Trophoblast cell (in vitro differentiated cells and primary cell): ENCODE results near the gene KIF1C.
"Not testable (repeated sequence)": the region's sequence is repeated elsewhere in the genome, so short reads cannot be mapped to it uniquely, and the experiment has no call there.

Experiments used
- DNase-seq, 2 donors: peaks; one replicate each; pipeline ENCODE4 v3.0.0-alpha.2; 2016
- H2AFZ ChIP-seq: 2 replicates; pipeline ENCODE4 v1.6.1; 2013; ENCODE audit warnings: low read length, moderate library complexity, mild to moderate bottlenecking; ENCODE audit not compliant: insufficient read depth, poor library complexity
- H2AK5ac ChIP-seq: 2 replicates; pipeline ENCODE4 v1.6.1; 2013; ENCODE audit warnings: mild to moderate bottlenecking, low read length
- H2BK120ac ChIP-seq: 2 replicates; pipeline ENCODE4 v1.6.1; 2013; ENCODE audit warnings: low read length, mild to moderate bottlenecking, moderate library complexity; ENCODE audit not compliant: insufficient read depth, poor library complexity
- H2BK12ac ChIP-seq: 2 replicates; pipeline ENCODE4 v1.6.1; 2013; ENCODE audit warnings: mild to moderate bottlenecking, low read length, moderate library complexity
- H2BK5ac ChIP-seq: 2 replicates; pipeline ENCODE4 v1.6.1; 2013; ENCODE audit warnings: low read length, low read depth, moderate library complexity, mild to moderate bottlenecking; ENCODE audit not compliant: poor library complexity
- H3K14ac ChIP-seq: 2 replicates; pipeline ENCODE4 v1.6.1; 2013; ENCODE audit warnings: mild to moderate bottlenecking, low read length
- H3K18ac ChIP-seq: 2 replicates; pipeline ENCODE4 v1.6.1; 2013; ENCODE audit warnings: mild to moderate bottlenecking, low read length
- H3K23ac ChIP-seq: 2 replicates; pipeline ENCODE4 v1.6.1; 2013; ENCODE audit warnings: low read length
- H3K27ac ChIP-seq: 2 replicates; pipeline ENCODE4 v1.5.1; 2013; ENCODE audit warnings: low read depth, mild to moderate bottlenecking, inconsistent platforms, low read length, moderate library complexity
- H3K27me3 ChIP-seq: 2 replicates; pipeline ENCODE4 v1.6.1; 2013; ENCODE audit warnings: inconsistent platforms, mild to moderate bottlenecking, low read length, moderate library complexity; ENCODE audit not compliant: insufficient read depth
- H3K36me3 ChIP-seq, 2 experiments: 1 replicate in 1 of 2; 2 replicates in 1 of 2; pipeline ENCODE4 v1.6.1; 2013; ENCODE audit warnings: low read length in 2 of 2, mild to moderate bottlenecking in 2 of 2, moderate library complexity in 1 of 2; ENCODE audit not compliant: insufficient read depth in 2 of 2, control insufficient read depth in 1 of 2
- H3K4ac ChIP-seq: 2 replicates; pipeline ENCODE4 v1.6.1; 2013; ENCODE audit warnings: low read depth, mild to moderate bottlenecking, low read length, moderate library complexity
- H3K4me1 ChIP-seq, 2 experiments: 1 replicate in 1 of 2; 2 replicates in 1 of 2; pipeline ENCODE4 v1.6.1; 2013; ENCODE audit warnings: low read length in 2 of 2, mild to moderate bottlenecking in 2 of 2, moderate library complexity in 1 of 2; ENCODE audit not compliant: insufficient read depth in 2 of 2, control insufficient read depth in 1 of 2
- H3K4me2 ChIP-seq: 2 replicates; pipeline ENCODE4 v1.6.1; 2013; ENCODE audit warnings: inconsistent platforms, mild to moderate bottlenecking, low read length, moderate library complexity
- H3K4me3 ChIP-seq: 2 replicates; pipeline ENCODE4 v1.5.1; 2013; ENCODE audit warnings: mild to moderate bottlenecking, low read depth, low read length, inconsistent platforms
- H3K79me1 ChIP-seq: one replicate; pipeline ENCODE4 v1.6.1; 2013; ENCODE audit warnings: low read length
- H3K79me2 ChIP-seq: 2 replicates; pipeline ENCODE4 v1.6.1; 2013; ENCODE audit warnings: low read length, mild to moderate bottlenecking; ENCODE audit not compliant: control insufficient read depth, insufficient read depth, poor library complexity
- H3K9ac ChIP-seq: 2 replicates; pipeline ENCODE4 v1.6.1; 2013; ENCODE audit warnings: mild to moderate bottlenecking, low read length
- H3K9me3 ChIP-seq: 2 replicates; pipeline ENCODE4 v1.6.1; 2013; ENCODE audit warnings: low read depth, mild to moderate bottlenecking, control low read depth, inconsistent platforms, low read length; ENCODE audit not compliant: insufficient read depth
- H4K12ac ChIP-seq: 2 replicates; pipeline ENCODE4 v1.6.1; 2013; ENCODE audit warnings: low read depth, mild to moderate bottlenecking, low read length, moderate library complexity
- H4K8ac ChIP-seq: 2 replicates; pipeline ENCODE4 v1.6.1; 2013; ENCODE audit warnings: low read depth, mild to moderate bottlenecking, low read length, moderate library complexity
- H4K91ac ChIP-seq: one replicate; pipeline ENCODE4 v1.6.1; 2013; ENCODE audit warnings: low read depth, mild to moderate bottlenecking, low read length, moderate library complexity
- WGBS: extraction: QIAGEN DNeasy Blood & Tissue Kit; methylation state at CpG from one replicate; pipeline ENCODE4 v1.1.7; 2013; ENCODE audit warnings: missing lambda C conversion rate; ENCODE audit not compliant: insufficient read length, insufficient coverage; ENCODE audit errors: extremely low coverage; 5-methylcytosine and 5-hydroxymethylcytosine counted together

KIF1C gene

GRCh38 chr17:5068236-5068635 lies 70.5 kb downstream of the KIF1C start:
- Histone ChIP-seq H3K4ac (no peak overlapping the region), H4K12ac (no peak overlapping the region), H3K14ac (no peak overlapping the region), H2BK120ac (no peak overlapping the region), H3K23ac (no peak overlapping the region), H3K4me1 (no peaks in the 10 kb centered on the region), H3K4me2 (no peak overlapping the region), H2BK12ac (no peak overlapping the region), H3K79me2 (no peaks in the 10 kb centered on the region), H3K27ac (no peak overlapping the region), H2AFZ (no peak overlapping the region), H3K9me3 (no peaks in the 10 kb centered on the region), H3K36me3 (no peaks in the 10 kb centered on the region), H3K9ac (no peak overlapping the region), H2AK5ac (no peak overlapping the region), H3K18ac (no peak overlapping the region), H3K27me3 (no peaks in the 10 kb centered on the region), H4K8ac (no peak overlapping the region), H3K79me1 (no peaks in the 10 kb centered on the region), H2BK5ac (no peak overlapping the region), H3K4me3 (no peak overlapping the region), H4K91ac (no peak overlapping the region)
- no peak for DNase-seq
- WGBS = no CpG with 5 or more reads among the region's 3 CpGs

DNA sequence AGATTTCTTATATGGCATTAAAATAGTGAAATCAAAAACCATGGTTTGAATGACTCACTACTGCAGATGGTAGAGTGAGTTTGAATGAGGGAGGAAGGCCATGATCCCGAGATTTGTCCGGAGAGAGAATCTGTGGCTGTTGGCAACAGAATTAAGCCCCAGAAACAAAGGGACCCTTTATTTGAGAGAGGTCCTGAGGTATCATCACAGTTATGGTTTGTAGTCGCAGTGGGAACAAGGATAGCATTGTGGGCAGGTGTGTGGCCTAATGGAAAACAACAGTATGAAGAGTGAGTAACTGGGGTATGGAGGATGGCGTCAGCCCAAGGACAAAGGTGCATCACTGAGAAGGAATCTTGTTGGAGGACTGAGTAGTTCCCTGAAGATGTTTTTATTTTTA lies 72.0 kb downstream of the KIF1C start:
- no peak overlapping the region for H4K91ac ChIP-seq
- WGBS = no CpG with 5 or more reads among the region's 4 CpGs

DNA sequence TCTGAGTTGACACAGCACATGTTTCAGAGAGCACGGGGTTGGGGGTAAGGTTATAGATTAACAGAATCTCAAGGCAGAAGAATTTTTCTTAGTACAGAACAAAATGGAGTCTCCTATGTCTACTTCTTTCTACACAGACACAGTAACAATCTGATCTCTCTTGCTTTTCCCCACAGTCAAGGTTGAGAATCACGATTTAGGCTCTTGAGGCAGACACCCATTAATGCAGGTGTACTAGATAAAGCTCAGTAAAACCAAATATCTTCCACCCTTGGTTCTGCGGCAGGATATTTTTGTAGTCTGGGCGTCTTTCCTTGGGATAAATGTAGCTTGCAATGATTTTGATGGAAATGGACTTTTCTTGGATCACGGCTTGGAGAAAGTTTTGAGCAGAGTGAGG lies 77.7 kb downstream of the KIF1C start:
- not testable (repeated sequence) for H3K79me2 ChIP-seq, H3K14ac ChIP-seq, H3K79me1 ChIP-seq, H4K91ac ChIP-seq, H2AK5ac ChIP-seq, DNase-seq, H2AFZ ChIP-seq, H4K8ac ChIP-seq, H2BK120ac ChIP-seq, H3K23ac ChIP-seq, H3K36me3 ChIP-seq, H2BK5ac ChIP-seq, H3K9ac ChIP-seq, H3K18ac ChIP-seq, H3K27ac ChIP-seq, H2BK12ac ChIP-seq, H4K12ac ChIP-seq, H3K27me3 ChIP-seq, H3K4me1 ChIP-seq, H3K4ac ChIP-seq, H3K4me2 ChIP-seq, H3K4me3 ChIP-seq
- WGBS = no CpG with 5 or more reads among the region's 5 CpGs
- peaks cover 13% of the 10 kb centered on the region for H3K9me3 ChIP-seq

More for the DNA sequence above, 72.0 kb downstream of the KIF1C start:
- H3K79me2 ChIP-seq = no peaks in the 10 kb centered on the region
- no peak overlapping the region for H3K18ac ChIP-seq
- H2BK12ac ChIP-seq = no peak overlapping the region
- no peak overlapping the region for H3K4me2 ChIP-seq
- no peaks in the 10 kb centered on the region for H3K9me3 ChIP-seq
- no peaks in the 10 kb centered on the region for H3K79me1 ChIP-seq
- no peak overlapping the region for H3K14ac ChIP-seq
- H4K12ac ChIP-seq = no peak overlapping the region
- no peak overlapping the region for H2AK5ac ChIP-seq
- no peaks in the 10 kb centered on the region for H3K4me1 ChIP-seq
- H3K27me3 ChIP-seq = no peaks in the 10 kb centered on the region
- H3K4me3 ChIP-seq = no peak overlapping the region
- H2BK5ac ChIP-seq = no peak overlapping the region
- peak; percentile 5 to 35 for DNase-seq
- H3K9ac ChIP-seq = peak overlapping the region; percentile 56
- H3K36me3 ChIP-seq = no peaks in the 10 kb centered on the region
- H4K8ac ChIP-seq = no peak overlapping the region
- H2BK120ac ChIP-seq = no peak overlapping the region
- no peak overlapping the region for H3K23ac ChIP-seq
- H3K27ac ChIP-seq = no peak overlapping the region
- no peak overlapping the region for H2AFZ ChIP-seq
- no peak overlapping the region for H3K4ac ChIP-seq

GRCh38 chr17:5077275-5077674 lies 79.5 kb downstream of the KIF1C start:
- not testable (repeated sequence) for H3K4me3 ChIP-seq, H3K79me2 ChIP-seq, H4K91ac ChIP-seq, H3K23ac ChIP-seq, H3K18ac ChIP-seq, H3K27ac ChIP-seq, H3K4ac ChIP-seq, DNase-seq, H4K12ac ChIP-seq, H3K14ac ChIP-seq, H3K27me3 ChIP-seq, H2AK5ac ChIP-seq, H2BK12ac ChIP-seq, H4K8ac ChIP-seq, H2BK120ac ChIP-seq, H3K9ac ChIP-seq, H2AFZ ChIP-seq, H3K79me1 ChIP-seq, H3K36me3 ChIP-seq, H3K4me2 ChIP-seq, H2BK5ac ChIP-seq, H3K4me1 ChIP-seq
- WGBS = no CpG with 5 or more reads among the region's 24 CpGs
- H3K9me3 ChIP-seq = peaks cover 13% of the 10 kb centered on the region
